Activated CD8-positive, alpha-beta T cell treated with anti-CD3 and anti-CD28 coated beads for 36 hours (primary cell): ENCODE measurements around the gene SERTAD1. TPM values are rescaled to one million over a fixed set of nuclear protein-coding genes. Genes with fewer than 3 reads are reported as not detected.

Experiments used
- ATAC-seq: fragments of 200-7000 bp; cut with Tn5 transposase; one replicate; pipeline ENCODE4 v1.10.0; 2021; ENCODE audit warnings: mild to moderate bottlenecking, moderate library complexity
- CTCF ChIA-PET: fragments of 350-600 bp; sonication (Branson Sonifier 250); formaldehyde crosslinking; loops from one replicate; lab custom pipeline; 2021; ENCODE audit warnings: antibody characterized with exemption; lab: Charles Lee
- POLR2A ChIA-PET: fragments of 350-600 bp; sonication (Branson Sonifier 250); formaldehyde crosslinking; loops from one replicate; lab custom pipeline; 2021; ENCODE audit warnings: antibody characterized with exemption; lab: Charles Lee
- DNase-seq: peaks from one replicate; pipeline ENCODE4 v3.0.0-alpha.2; 2020
- H3K27ac Mint-ChIP-seq: one replicate; pipeline ENCODE4 v1.8.0; 2021; ENCODE audit warnings: mild to moderate bottlenecking, mixed read lengths
- H3K27me3 Mint-ChIP-seq: one replicate; pipeline ENCODE4 v1.8.0; 2021; ENCODE audit warnings: mixed read lengths
- H3K36me3 Mint-ChIP-seq: one replicate; pipeline ENCODE4 v1.8.0; 2021; ENCODE audit warnings: low read depth, mixed read lengths
- H3K4me1 Mint-ChIP-seq: one replicate; pipeline ENCODE4 v1.8.0; 2021; ENCODE audit warnings: low read depth, mixed read lengths
- H3K4me3 Mint-ChIP-seq: one replicate; pipeline ENCODE4 v1.8.0; 2021; ENCODE audit warnings: mild to moderate bottlenecking, moderate library complexity, mixed read lengths
- H3K9me3 Mint-ChIP-seq: one replicate; pipeline ENCODE4 v1.8.0; 2021; ENCODE audit warnings: mixed read lengths
- intact Hi-C: fragments of 100-400 bp; cut with micrococcal nuclease; formaldehyde crosslinking; loops from one replicate; pipeline ENCODE4 v1.10.0; 2022
- total RNA-seq, 2 experiments: library from RNA; stranded (reverse); gene quantifications; one replicate each; pipeline ENCODE4 v1.2.3, GENCODE V29; 2021
- TF ChIP-seq, protein P1 (sequence below): fragments of 200-600 bp; IDR thresholded peaks from one replicate; pipeline ENCODE4 v1.8.0; 2022; ENCODE audit warnings: antibody characterized with exemption, mild to moderate bottlenecking

SERTAD1 gene
- total RNA-seq, 2 experiments from 2014 or later: 15.5 to 17.2 TPM

DNA sequence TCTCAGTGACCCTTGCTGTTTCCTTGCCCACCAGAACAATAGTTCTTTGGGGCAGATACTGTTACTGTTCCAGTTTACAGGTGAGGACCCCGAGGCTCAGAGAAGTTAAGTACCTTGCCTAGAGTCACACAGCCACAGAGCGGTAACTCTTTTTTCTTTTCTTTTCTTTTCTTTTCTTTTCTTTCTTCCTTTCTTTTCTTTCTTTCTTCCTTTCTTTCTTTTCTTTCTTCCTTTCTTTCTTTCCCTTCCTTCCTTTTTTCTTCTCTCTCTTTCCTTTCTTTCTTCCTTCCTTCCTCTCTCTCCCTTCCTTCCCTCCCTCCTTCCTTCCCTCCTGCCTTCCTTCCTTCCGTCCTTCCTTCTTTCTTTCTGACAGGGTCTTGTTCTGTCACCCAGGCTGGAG lies 7.8 kb downstream of the SERTAD1 start:
- H3K27me3 Mint-ChIP-seq: no peaks in the 10 kb centered on the region
- H3K4me1 Mint-ChIP-seq: peaks cover 14% of the 10 kb centered on the region
- CTCF ChIA-PET: interaction anchor here (0.9 to 3.9 kb wide), 2 partner anchors 9 to 15 kb away, joined by 3 to 38 read pairs; no protein-coding TSS in a partner anchor
- DNase-seq (no peak), ATAC-seq (no peak)
- peaks cover 9% of the 10 kb centered on the region for H3K36me3 Mint-ChIP-seq
- intact Hi-C loops: no loop called here
- H3K9me3 Mint-ChIP-seq: no peaks in the 10 kb centered on the region
- TF ChIP-seq, protein P1, sequence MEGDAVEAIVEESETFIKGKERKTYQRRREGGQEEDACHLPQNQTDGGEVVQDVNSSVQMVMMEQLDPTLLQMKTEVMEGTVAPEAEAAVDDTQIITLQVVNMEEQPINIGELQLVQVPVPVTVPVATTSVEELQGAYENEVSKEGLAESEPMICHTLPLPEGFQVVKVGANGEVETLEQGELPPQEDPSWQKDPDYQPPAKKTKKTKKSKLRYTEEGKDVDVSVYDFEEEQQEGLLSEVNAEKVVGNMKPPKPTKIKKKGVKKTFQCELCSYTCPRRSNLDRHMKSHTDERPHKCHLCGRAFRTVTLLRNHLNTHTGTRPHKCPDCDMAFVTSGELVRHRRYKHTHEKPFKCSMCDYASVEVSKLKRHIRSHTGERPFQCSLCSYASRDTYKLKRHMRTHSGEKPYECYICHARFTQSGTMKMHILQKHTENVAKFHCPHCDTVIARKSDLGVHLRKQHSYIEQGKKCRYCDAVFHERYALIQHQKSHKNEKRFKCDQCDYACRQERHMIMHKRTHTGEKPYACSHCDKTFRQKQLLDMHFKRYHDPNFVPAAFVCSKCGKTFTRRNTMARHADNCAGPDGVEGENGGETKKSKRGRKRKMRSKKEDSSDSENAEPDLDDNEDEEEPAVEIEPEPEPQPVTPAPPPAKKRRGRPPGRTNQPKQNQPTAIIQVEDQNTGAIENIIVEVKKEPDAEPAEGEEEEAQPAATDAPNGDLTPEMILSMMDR: no peak
- no peak overlapping the region for H3K4me3 Mint-ChIP-seq
- POLR2A ChIA-PET: no interaction called here
- H3K27ac Mint-ChIP-seq: peak overlapping the region; percentile 13

DNA sequence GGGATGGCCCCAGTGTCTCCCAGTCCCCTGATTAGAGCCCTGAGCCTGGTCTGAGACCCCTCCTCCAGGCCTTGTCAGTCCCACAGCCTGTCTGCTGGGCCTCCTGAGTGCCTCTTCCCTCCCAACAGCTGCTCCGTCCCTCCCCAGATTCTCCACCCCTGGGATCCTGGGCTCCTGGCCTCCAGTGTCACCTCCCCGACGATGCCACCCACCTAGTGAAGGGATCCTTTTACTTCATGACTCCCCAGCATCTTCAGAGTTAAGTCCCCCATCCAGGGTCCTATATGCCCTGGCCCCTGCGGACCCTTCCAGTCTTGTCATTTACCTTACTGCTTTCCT lies 8.2 kb downstream of the SERTAD1 start:
- Mint-ChIP-seq H3K4me3 (no peak overlapping the region), H3K4me1 (peaks cover 11% of the 10 kb centered on the region), H3K9me3 (no peaks in the 10 kb centered on the region), H3K27me3 (no peaks in the 10 kb centered on the region), H3K36me3 (peaks cover 8% of the 10 kb centered on the region), H3K27ac (peak overlapping the region; percentile 13)
- ChIA-PET POLR2A (no interaction called here), CTCF (no interaction called here)
- no peak for DNase-seq
- ATAC-seq: no peak
- intact Hi-C loops: no loop called here
- TF ChIP-seq, protein P1: no peak

DNA sequence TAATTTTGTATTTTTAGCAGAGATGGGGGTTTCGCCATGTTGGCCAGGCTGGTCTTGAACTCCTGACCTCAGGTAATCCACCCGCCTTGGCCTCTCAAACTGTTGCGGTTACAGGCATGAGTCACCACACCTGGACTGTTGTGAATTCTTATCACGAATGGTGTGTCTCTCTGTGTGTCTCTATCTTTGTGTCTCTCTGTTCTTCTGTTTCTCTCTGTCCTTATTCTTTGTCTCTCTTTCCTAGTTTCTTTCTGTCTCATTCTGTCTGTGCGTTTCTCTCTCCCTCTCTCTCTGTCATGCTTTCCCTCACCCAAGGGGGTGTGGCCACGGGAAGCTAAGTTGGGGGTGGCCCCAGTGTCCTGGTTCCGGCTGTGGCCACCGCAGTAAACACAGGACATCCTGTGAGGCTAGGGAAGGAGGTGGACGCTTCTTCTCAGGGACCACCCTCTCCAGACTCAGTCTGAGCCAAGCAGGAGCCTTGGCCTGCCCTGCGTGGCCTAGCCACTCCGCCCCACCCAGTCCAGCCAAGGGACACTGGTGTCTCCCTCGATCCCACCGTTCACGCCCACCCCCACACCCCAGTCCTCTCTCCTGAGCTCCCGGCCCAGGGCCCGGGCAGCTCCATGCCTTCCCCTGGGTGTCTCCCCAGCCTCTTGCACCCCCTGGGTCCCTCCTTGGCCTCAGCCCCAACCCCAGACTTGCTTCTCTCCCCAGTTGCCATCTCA lies 8.7 kb downstream of the SERTAD1 start:
- Mint-ChIP-seq H3K4me1 (peaks cover 7% of the 10 kb centered on the region), H3K27me3 (no peaks in the 10 kb centered on the region), H3K9me3 (no peaks in the 10 kb centered on the region), H3K4me3 (no peak overlapping the region), H3K36me3 (peaks cover 2% of the 10 kb centered on the region), H3K27ac (peak overlapping the region; percentile 0)
- intact Hi-C loops: no loop called here
- ChIA-PET CTCF (no interaction called here), POLR2A (interaction anchor here (0.6 to 1.6 kb wide), 3 partner anchors 9 to 16 kb away, joined by 3 to 4 read pairs (median 3); partner anchors contain the start of gene SERTAD1)
- peak; percentile 6 for ATAC-seq
- DNase-seq: peak; percentile 35
- TF ChIP-seq, protein P1: no peak

DNA sequence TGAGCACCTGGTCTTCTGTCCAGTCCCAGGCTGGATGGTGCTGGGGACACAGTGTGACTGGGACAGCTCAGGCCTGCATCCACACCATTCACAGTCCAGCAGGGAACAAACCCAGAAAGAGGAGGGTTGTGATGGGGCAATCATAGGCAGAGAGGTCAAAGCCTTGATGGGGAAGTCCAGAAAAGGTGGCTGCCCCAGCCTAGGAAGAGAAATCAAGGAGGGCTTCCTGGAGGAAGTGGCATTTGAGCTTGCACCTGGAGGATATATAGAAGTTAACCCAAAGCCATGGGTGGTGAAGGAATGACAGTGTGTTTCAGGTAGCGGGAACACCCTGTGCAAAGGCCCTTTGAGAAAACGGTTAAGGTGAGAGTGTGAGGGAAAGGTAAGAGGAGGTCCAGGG lies 10.0 kb downstream of the SERTAD1 start:
- no peak for ATAC-seq
- Mint-ChIP-seq H3K4me1 (peaks cover 7% of the 10 kb centered on the region), H3K4me3 (no peak overlapping the region), H3K36me3 (no peaks in the 10 kb centered on the region), H3K27me3 (no peaks in the 10 kb centered on the region), H3K27ac (no peak overlapping the region), H3K9me3 (no peaks in the 10 kb centered on the region)
- DNase-seq: no peak
- TF ChIP-seq, protein P1: no peak
- intact Hi-C loops: no loop called here
- CTCF ChIA-PET: interaction anchor here (1.0 to 1.7 kb wide), 2 partner anchors 12 to 250 kb away, joined by 3 to 5 read pairs; no protein-coding TSS in a partner anchor
- POLR2A ChIA-PET: interaction anchor here (0.8 to 1.6 kb wide), 3 partner anchors 8 to 10 kb away, joined by 3 to 4 read pairs (median 3); partner anchors contain the start of gene SERTAD1
